ENCODE results near the gene PDSS1. TPM values are rescaled to one million over a fixed set of nuclear protein-coding genes. Genes with fewer than 3 reads are reported as not detected.

Gene PDSS1
- total and polyA plus RNA-seq, 4 donors: 6.0 to 7.6 (median 7.1) TPM

DNA sequence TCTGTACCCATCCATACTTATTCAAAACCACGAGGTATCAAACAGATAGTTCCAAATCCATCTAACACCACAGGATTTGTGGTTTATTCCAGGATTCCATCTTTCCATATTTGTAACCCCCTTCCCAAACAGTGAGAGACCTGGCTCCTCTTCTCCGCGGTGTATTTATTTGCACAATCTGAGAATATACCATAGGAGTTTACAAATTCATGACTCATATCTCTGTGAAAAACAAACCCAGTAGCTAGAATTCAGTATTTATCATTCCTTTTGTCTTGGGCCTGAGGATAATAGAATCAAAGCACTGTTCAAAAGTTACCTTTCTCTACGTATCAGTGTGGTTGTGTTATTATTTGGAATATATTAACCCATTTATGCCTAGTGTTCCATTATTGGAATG is 31.9 kb downstream of the PDSS1 start:
- Histone ChIP-seq H3K4me1 (ENCODE audit: control insufficient read depth in 4 of 4, insufficient read depth in 4 of 4, low read length in 3 of 4) (peaks cover 2 to 12% (median 8%) of the 10 kb centered on the region in 4 donors), H3K27ac (ENCODE audit: low read depth in 1 of 2, low read length in 2 of 2) (no peak overlapping the region), H3K4me3 (ENCODE audit: low read depth in 1 of 3, low read length in 3 of 3) (no peak overlapping the region), H3K9ac (ENCODE audit: low read depth in 1 of 2, low read length in 2 of 2) (no peak overlapping the region), H3K36me3 (ENCODE audit: control insufficient read depth in 4 of 4, insufficient read depth in 3 of 4, low read depth in 1 of 4, low read length in 3 of 4) (peaks cover 0 to 14% (median 9%) of the 10 kb centered on the region in 4 donors), H3K27me3 (ENCODE audit: control insufficient read depth in 4 of 4, insufficient read depth in 4 of 4, low read length in 3 of 4) (no peaks in the 10 kb centered on the region), H3K9me3 (ENCODE audit: control insufficient read depth in 4 of 4, low read length in 3 of 4) (no peaks in the 10 kb centered on the region)
- DNase-seq (ENCODE audit: low spot score): no peak
- no peak for TF ChIP-seq HNF4G (IDR thresholded peaks at IDR 0.05)
- TF ChIP-seq, protein P1, sequence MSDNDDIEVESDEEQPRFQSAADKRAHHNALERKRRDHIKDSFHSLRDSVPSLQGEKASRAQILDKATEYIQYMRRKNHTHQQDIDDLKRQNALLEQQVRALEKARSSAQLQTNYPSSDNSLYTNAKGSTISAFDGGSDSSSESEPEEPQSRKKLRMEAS (IDR thresholded peaks at IDR 0.05): no peak
- no peak for TF ChIP-seq NR2F2 (IDR thresholded peaks at IDR 0.05)
- no peak for TF ChIP-seq RAD21 (IDR thresholded peaks at IDR 0.05)
- TF ChIP-seq, protein P2, sequence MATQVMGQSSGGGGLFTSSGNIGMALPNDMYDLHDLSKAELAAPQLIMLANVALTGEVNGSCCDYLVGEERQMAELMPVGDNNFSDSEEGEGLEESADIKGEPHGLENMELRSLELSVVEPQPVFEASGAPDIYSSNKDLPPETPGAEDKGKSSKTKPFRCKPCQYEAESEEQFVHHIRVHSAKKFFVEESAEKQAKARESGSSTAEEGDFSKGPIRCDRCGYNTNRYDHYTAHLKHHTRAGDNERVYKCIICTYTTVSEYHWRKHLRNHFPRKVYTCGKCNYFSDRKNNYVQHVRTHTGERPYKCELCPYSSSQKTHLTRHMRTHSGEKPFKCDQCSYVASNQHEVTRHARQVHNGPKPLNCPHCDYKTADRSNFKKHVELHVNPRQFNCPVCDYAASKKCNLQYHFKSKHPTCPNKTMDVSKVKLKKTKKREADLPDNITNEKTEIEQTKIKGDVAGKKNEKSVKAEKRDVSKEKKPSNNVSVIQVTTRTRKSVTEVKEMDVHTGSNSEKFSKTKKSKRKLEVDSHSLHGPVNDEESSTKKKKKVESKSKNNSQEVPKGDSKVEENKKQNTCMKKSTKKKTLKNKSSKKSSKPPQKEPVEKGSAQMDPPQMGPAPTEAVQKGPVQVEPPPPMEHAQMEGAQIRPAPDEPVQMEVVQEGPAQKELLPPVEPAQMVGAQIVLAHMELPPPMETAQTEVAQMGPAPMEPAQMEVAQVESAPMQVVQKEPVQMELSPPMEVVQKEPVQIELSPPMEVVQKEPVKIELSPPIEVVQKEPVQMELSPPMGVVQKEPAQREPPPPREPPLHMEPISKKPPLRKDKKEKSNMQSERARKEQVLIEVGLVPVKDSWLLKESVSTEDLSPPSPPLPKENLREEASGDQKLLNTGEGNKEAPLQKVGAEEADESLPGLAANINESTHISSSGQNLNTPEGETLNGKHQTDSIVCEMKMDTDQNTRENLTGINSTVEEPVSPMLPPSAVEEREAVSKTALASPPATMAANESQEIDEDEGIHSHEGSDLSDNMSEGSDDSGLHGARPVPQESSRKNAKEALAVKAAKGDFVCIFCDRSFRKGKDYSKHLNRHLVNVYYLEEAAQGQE (IDR thresholded peaks at IDR 0.05): no peak
- TF ChIP-seq JUND (IDR thresholded peaks at IDR 0.05): no peak
- TF ChIP-seq FOXA1 (IDR thresholded peaks at IDR 0.05): no peak
- TF ChIP-seq, protein P3, sequence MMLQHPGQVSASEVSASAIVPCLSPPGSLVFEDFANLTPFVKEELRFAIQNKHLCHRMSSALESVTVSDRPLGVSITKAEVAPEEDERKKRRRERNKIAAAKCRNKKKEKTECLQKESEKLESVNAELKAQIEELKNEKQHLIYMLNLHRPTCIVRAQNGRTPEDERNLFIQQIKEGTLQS (IDR thresholded peaks at IDR 0.05): no peak
- TF ChIP-seq TAF1 (conservative IDR thresholded peaks at IDR 0.05): no peak
- TF ChIP-seq RXRA (IDR thresholded peaks at IDR 0.05): no peak
- no peak for TF ChIP-seq YY1 (IDR thresholded peaks at IDR 0.05)
- no peak for TF ChIP-seq SP1 (IDR thresholded peaks at IDR 0.05)
- TF ChIP-seq EGR1 (IDR thresholded peaks at IDR 0.05; ENCODE audit: low read depth in 2 of 2): no peak
- TF ChIP-seq, protein P4, sequence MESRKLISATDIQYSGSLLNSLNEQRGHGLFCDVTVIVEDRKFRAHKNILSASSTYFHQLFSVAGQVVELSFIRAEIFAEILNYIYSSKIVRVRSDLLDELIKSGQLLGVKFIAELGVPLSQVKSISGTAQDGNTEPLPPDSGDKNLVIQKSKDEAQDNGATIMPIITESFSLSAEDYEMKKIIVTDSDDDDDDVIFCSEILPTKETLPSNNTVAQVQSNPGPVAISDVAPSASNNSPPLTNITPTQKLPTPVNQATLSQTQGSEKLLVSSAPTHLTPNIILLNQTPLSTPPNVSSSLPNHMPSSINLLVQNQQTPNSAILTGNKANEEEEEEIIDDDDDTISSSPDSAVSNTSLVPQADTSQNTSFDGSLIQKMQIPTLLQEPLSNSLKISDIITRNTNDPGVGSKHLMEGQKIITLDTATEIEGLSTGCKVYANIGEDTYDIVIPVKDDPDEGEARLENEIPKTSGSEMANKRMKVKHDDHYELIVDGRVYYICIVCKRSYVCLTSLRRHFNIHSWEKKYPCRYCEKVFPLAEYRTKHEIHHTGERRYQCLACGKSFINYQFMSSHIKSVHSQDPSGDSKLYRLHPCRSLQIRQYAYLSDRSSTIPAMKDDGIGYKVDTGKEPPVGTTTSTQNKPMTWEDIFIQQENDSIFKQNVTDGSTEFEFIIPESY (IDR thresholded peaks at IDR 0.05): no peak
- no peak for TF ChIP-seq FOXA2 (IDR thresholded peaks at IDR 0.05)
- TF ChIP-seq GABPA (IDR thresholded peaks at IDR 0.05 in 1 of 2, conservative IDR thresholded peaks at IDR 0.05 in 1 of 2): no peak
- 92% methylated on average over 4 of the region's 4 CpGs for WGBS

DNA sequence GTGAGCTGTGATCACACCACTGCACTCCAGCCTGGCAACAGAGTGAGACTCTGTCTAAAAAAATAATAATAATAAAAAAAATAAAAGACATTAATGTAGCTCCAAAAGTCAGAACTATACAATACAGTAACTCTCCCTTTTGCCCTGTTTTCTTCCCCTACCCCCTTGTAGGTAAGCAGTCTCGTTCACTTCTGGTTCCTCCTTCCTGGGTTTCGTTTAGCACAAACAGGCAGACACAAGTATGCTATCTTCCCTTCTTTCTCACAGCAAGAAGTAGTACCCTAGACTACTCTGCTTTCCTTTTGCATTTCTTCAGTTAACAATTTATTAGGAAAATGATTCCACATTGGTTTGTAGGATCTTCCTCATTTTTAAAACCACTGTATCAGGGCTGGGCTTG is 33.1 kb downstream of the PDSS1 start:
- DNase-seq (ENCODE audit: low spot score): no peak
- H3K4me1 ChIP-seq (ENCODE audit: control insufficient read depth in 4 of 4, insufficient read depth in 4 of 4, low read length in 3 of 4): peaks cover 2 to 18% (median 14%) of the 10 kb centered on the region in 4 donors
- H3K36me3 ChIP-seq (ENCODE audit: control insufficient read depth in 4 of 4, insufficient read depth in 3 of 4, low read depth in 1 of 4, low read length in 3 of 4): peaks cover 0 to 8% (median 1%) of the 10 kb centered on the region in 4 donors
- 92% methylated on average over 2 of the region's 2 CpGs for WGBS
- no peaks in the 10 kb centered on the region for H3K27me3 ChIP-seq (ENCODE audit: control insufficient read depth in 4 of 4, insufficient read depth in 4 of 4, low read length in 3 of 4)
- no peak overlapping the region for H3K9ac ChIP-seq (ENCODE audit: low read depth in 1 of 2, low read length in 2 of 2)
- H3K27ac ChIP-seq (ENCODE audit: low read depth in 1 of 2, low read length in 2 of 2): no peak overlapping the region
- no peaks in the 10 kb centered on the region for H3K9me3 ChIP-seq (ENCODE audit: control insufficient read depth in 4 of 4, low read length in 3 of 4)
- no peak overlapping the region for H3K4me3 ChIP-seq (ENCODE audit: low read depth in 1 of 3, low read length in 3 of 3)
- TF ChIP-seq YY1 (IDR thresholded peaks at IDR 0.05) (no peak), FOXA2 (IDR thresholded peaks at IDR 0.05) (no peak), NR2F2 (IDR thresholded peaks at IDR 0.05) (no peak), HNF4G (IDR thresholded peaks at IDR 0.05) (no peak), TAF1 (conservative IDR thresholded peaks at IDR 0.05) (no peak), JUND (IDR thresholded peaks at IDR 0.05) (no peak), RAD21 (IDR thresholded peaks at IDR 0.05) (no peak), FOXA1 (IDR thresholded peaks at IDR 0.05) (no peak), HNF4A (conservative IDR thresholded peaks at IDR 0.05) (no peak), SP1 (IDR thresholded peaks at IDR 0.05) (no peak), GABPA (IDR thresholded peaks at IDR 0.05 in 1 of 2, conservative IDR thresholded peaks at IDR 0.05 in 1 of 2) (no peak), RXRA (IDR thresholded peaks at IDR 0.05) (no peak), EGR1 (IDR thresholded peaks at IDR 0.05; ENCODE audit: low read depth in 2 of 2) (no peak)
- TF ChIP-seq, protein P3 (IDR thresholded peaks at IDR 0.05): no peak
- TF ChIP-seq, protein P2 (IDR thresholded peaks at IDR 0.05): no peak
- TF ChIP-seq, protein P5, sequence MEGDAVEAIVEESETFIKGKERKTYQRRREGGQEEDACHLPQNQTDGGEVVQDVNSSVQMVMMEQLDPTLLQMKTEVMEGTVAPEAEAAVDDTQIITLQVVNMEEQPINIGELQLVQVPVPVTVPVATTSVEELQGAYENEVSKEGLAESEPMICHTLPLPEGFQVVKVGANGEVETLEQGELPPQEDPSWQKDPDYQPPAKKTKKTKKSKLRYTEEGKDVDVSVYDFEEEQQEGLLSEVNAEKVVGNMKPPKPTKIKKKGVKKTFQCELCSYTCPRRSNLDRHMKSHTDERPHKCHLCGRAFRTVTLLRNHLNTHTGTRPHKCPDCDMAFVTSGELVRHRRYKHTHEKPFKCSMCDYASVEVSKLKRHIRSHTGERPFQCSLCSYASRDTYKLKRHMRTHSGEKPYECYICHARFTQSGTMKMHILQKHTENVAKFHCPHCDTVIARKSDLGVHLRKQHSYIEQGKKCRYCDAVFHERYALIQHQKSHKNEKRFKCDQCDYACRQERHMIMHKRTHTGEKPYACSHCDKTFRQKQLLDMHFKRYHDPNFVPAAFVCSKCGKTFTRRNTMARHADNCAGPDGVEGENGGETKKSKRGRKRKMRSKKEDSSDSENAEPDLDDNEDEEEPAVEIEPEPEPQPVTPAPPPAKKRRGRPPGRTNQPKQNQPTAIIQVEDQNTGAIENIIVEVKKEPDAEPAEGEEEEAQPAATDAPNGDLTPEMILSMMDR (IDR thresholded peaks at IDR 0.05; ENCODE audit: low read depth, low read length, missing input control): no peak
- TF ChIP-seq, protein P1 (IDR thresholded peaks at IDR 0.05): no peak

All from liver (tissue), 9 donors.